H1 (cell line): ENCODE measurements around the gene KLHL24. TPM values are rescaled to one million over a fixed set of nuclear protein-coding genes. Genes with fewer than 3 reads are reported as not detected.

Source experiments
- CTCF ChIA-PET: fragments of 300-600 bp; sonication (Branson Sonifier 250); formaldehyde crosslinking; loops from one replicate; lab custom pipeline; 2021; ENCODE audit not compliant: partially characterized antibody; lab: Charles Lee
- POLR2A ChIA-PET: fragments of 300-600 bp; sonication (Branson Sonifier 250); formaldehyde crosslinking; loops from one replicate; lab custom pipeline; 2021; ENCODE audit warnings: inconsistent platforms; ENCODE audit not compliant: partially characterized antibody; lab: Charles Lee
- DNase-seq, 2 experiments: peaks; one replicate each; pipeline versions ENCODE4 v3.0.0 to v3.0.0-alpha.2; 2010 to 2022; ENCODE audit warnings: low spot score in 2 of 2, low read depth in 1 of 2, mixed read lengths in 1 of 2
- FAIRE-seq: peaks from 2 replicates; lab custom pipeline; 2011; peaks lifted over from hg19 to GRCh38; lab: Jason Lieb, UNC
- H2AFZ ChIP-seq: 2 replicates; pipeline ENCODE4 v1.8.1; 2012; ENCODE audit warnings: low read length, inconsistent platforms
- H2AK5ac ChIP-seq: 2 replicates; pipeline ENCODE4 v1.6.1; 2013; ENCODE audit warnings: low read depth, low read length
- H2BK120ac ChIP-seq: replicated peaks from 2 replicates; pipeline ENCODE3; 2013; ENCODE audit warnings: low read depth, low read length, inconsistent platforms
- H2BK12ac ChIP-seq: 2 replicates; pipeline ENCODE4 v1.6.1; 2013; ENCODE audit warnings: low read depth, low read length
- H2BK15ac ChIP-seq: 2 replicates; pipeline ENCODE4 v1.6.1; 2013; ENCODE audit warnings: low read length
- H2BK20ac ChIP-seq: 2 replicates; pipeline ENCODE4 v1.6.1; 2013; ENCODE audit warnings: low read length
- H2BK5ac ChIP-seq: 2 replicates; pipeline ENCODE4 v1.6.1; 2013; ENCODE audit warnings: low read depth, low read length
- H3K14ac ChIP-seq: 2 replicates; pipeline ENCODE4 v1.6.1; 2013; ENCODE audit warnings: inconsistent platforms; ENCODE audit not compliant: insufficient read length
- H3K18ac ChIP-seq: 2 replicates; pipeline ENCODE4 v1.6.1; 2013; ENCODE audit warnings: low read length; ENCODE audit errors: extremely low read depth
- H3K23ac ChIP-seq: 2 replicates; pipeline ENCODE4 v1.6.1; 2013; ENCODE audit warnings: inconsistent platforms; ENCODE audit not compliant: insufficient read length
- H3K23me2 ChIP-seq: 2 replicates; pipeline ENCODE4 v1.6.1; 2013; ENCODE audit warnings: low read depth, low read length
- H3K27ac ChIP-seq: 2 replicates; pipeline ENCODE4 v1.6.1; 2011; ENCODE audit warnings: low read depth, low read length, inconsistent platforms
- H3K27me3 ChIP-seq, 4 experiments: replicated peaks in 1 of 4; 1 replicate in 1 of 4; 2 replicates in 3 of 4; pipeline versions ENCODE4 v1.6.1 to v1.8.1; 2011 to 2013; ENCODE audit warnings: low read length in 3 of 4, mild to moderate bottlenecking in 3 of 4, inconsistent platforms in 2 of 4, mixed read lengths in 2 of 4, moderate library complexity in 1 of 4; ENCODE audit not compliant: control insufficient read depth in 3 of 4, insufficient read depth in 3 of 4; ENCODE audit errors: extremely low read depth in 1 of 4
- H3K36me3 ChIP-seq, 4 experiments: 2 replicates each; pipeline versions ENCODE4 v1.6.1 to v1.8.1; 2011 to 2013; ENCODE audit warnings: mild to moderate bottlenecking in 4 of 4, low read length in 3 of 4, moderate library complexity in 2 of 4, control low read depth in 1 of 4, inconsistent platforms in 1 of 4; ENCODE audit not compliant: insufficient read depth in 4 of 4, control insufficient read depth in 2 of 4
- H3K4ac ChIP-seq: replicated peaks from 2 replicates; pipeline ENCODE3; 2013; ENCODE audit warnings: low read length, low read depth, mixed read lengths, inconsistent platforms; ENCODE audit not compliant: insufficient read length
- H3K4me1 ChIP-seq, 4 experiments: replicated peaks in 1 of 4; 1 replicate in 1 of 4; 2 replicates in 3 of 4; pipeline versions ENCODE4 v1.6.1 to v1.8.1; 2011 to 2013; ENCODE audit warnings: low read length in 3 of 4, inconsistent platforms in 2 of 4, mixed read lengths in 1 of 4; ENCODE audit not compliant: insufficient read depth in 4 of 4, control insufficient read depth in 3 of 4
- H3K4me2 ChIP-seq, 2 experiments: 2 replicates each; pipeline versions ENCODE4 v1.6.1 to v1.8.1; 2011 to 2013; ENCODE audit warnings: low read depth in 2 of 2, low read length in 2 of 2, control low read depth in 1 of 2, inconsistent platforms in 1 of 2, mild to moderate bottlenecking in 1 of 2; ENCODE audit not compliant: insufficient read depth in 1 of 2
- H3K4me3 ChIP-seq, 4 experiments: fragments of 200-600, 300-600 bp in 1 of 4; sonication (generic), shearing (Covaris generic), sonication (Bioruptor Twin) in 1 of 4; 2 replicates each; pipeline versions ENCODE4 v1.5.1 to v1.8.1; 2011 to 2016; ENCODE audit warnings: low read length in 4 of 4, low read depth in 3 of 4, control low read depth in 2 of 4, inconsistent platforms in 2 of 4, mild to moderate bottlenecking in 2 of 4, mixed read lengths in 1 of 4, moderate library complexity in 1 of 4; ENCODE audit not compliant: insufficient read depth in 2 of 4; ENCODE audit errors: extremely low read depth in 1 of 4
- H3K56ac ChIP-seq: replicated peaks from 2 replicates; pipeline ENCODE3; 2013; ENCODE audit warnings: low read depth, mild to moderate bottlenecking, mixed read lengths, low read length, inconsistent platforms; ENCODE audit not compliant: insufficient read length
- H3K79me1 ChIP-seq: 2 replicates; pipeline ENCODE4 v1.6.1; 2013; ENCODE audit warnings: low read depth, low read length, control low read depth
- H3K79me2 ChIP-seq, 2 experiments: 2 replicates each; pipeline versions ENCODE4 v1.6.1 to v1.8.1; 2012 to 2013; ENCODE audit warnings: low read length in 2 of 2, mild to moderate bottlenecking in 2 of 2, inconsistent platforms in 1 of 2; ENCODE audit not compliant: insufficient read depth in 2 of 2, control insufficient read depth in 1 of 2
- H3K9ac ChIP-seq, 4 experiments: replicated peaks in 1 of 4; 1 replicate in 1 of 4; 2 replicates in 3 of 4; pipeline versions ENCODE4 v1.6.1 to v1.8.1; 2011 to 2013; ENCODE audit warnings: low read depth in 3 of 4, low read length in 3 of 4, control low read depth in 2 of 4, mild to moderate bottlenecking in 2 of 4, moderate library complexity in 2 of 4, inconsistent platforms in 1 of 4; ENCODE audit errors: extremely low read depth in 1 of 4
- H3K9me3 ChIP-seq, 2 experiments: 2 replicates each; pipeline versions ENCODE4 v1.6.1 to v1.8.1; 2012 to 2013; ENCODE audit warnings: mild to moderate bottlenecking in 2 of 2, moderate library complexity in 2 of 2, control low read depth in 1 of 2, inconsistent platforms in 1 of 2, low read depth in 1 of 2, low read length in 1 of 2, mixed read lengths in 1 of 2; ENCODE audit not compliant: insufficient read depth in 2 of 2
- H4K20me1 ChIP-seq, 2 experiments: replicated peaks in 1 of 2; 2 replicates each; pipeline versions ENCODE3 to v1.8.1; 2011 to 2013; ENCODE audit warnings: inconsistent platforms in 2 of 2, low read length in 2 of 2, mild to moderate bottlenecking in 1 of 2; ENCODE audit not compliant: insufficient read depth in 2 of 2, control insufficient read depth in 1 of 2
- H4K5ac ChIP-seq: 2 replicates; pipeline ENCODE4 v1.6.1; 2013; ENCODE audit warnings: low read length, low read depth, mixed read lengths, inconsistent platforms; ENCODE audit not compliant: insufficient read length
- H4K8ac ChIP-seq: 2 replicates; pipeline ENCODE4 v1.8.0; 2013; ENCODE audit warnings: mild to moderate bottlenecking, moderate library complexity, low read length, inconsistent platforms; ENCODE audit not compliant: insufficient read depth; ENCODE audit errors: extremely low read depth
- H4K91ac ChIP-seq: replicated peaks from 2 replicates; pipeline ENCODE3; 2013; ENCODE audit warnings: low read length, mixed read lengths, inconsistent platforms; ENCODE audit not compliant: insufficient read length
- CTBP2 ChIP-seq: IDR thresholded peaks from 2 replicates; pipeline ENCODE4 v1.7.0; 2011; ENCODE audit warnings: borderline replicate concordance, mild to moderate bottlenecking, moderate library complexity, mixed read lengths, low read length; ENCODE audit not compliant: insufficient read depth, insufficient read length
- EGR1 ChIP-seq: IDR thresholded peaks from 2 replicates; pipeline ENCODE4 v1.6.1; 2011; ENCODE audit warnings: low read depth, low read length, borderline replicate concordance
- EZH2 ChIP-seq: fragments of 200-600 bp; sonication (generic); IDR thresholded peaks from 2 replicates; pipeline ENCODE4 v1.7.1; 2012; ENCODE audit warnings: low read depth, mild to moderate bottlenecking, moderate library complexity, low read length, inconsistent platforms; ENCODE audit not compliant: severe bottlenecking
- HDAC2 ChIP-seq, 2 experiments: fragments of 300-600 bp in 1 of 2; sonication (generic) in 1 of 2; IDR thresholded peaks; 2 replicates each; pipeline ENCODE4 v1.6.1; 2011 to 2012; ENCODE audit warnings: low read depth in 2 of 2, low read length in 2 of 2, mild to moderate bottlenecking in 2 of 2, moderate library complexity in 2 of 2, borderline replicate concordance in 1 of 2, inconsistent platforms in 1 of 2
- JUND ChIP-seq: IDR thresholded peaks from 2 replicates; pipeline ENCODE4 v1.6.1; 2011; ENCODE audit warnings: mild to moderate bottlenecking, improper control_type of control experiment, low read length
- NANOG ChIP-seq: IDR thresholded peaks from 2 replicates; pipeline ENCODE4 v1.6.1; 2011; ENCODE audit warnings: low read length, low read depth, mild to moderate bottlenecking, inconsistent platforms; ENCODE audit not compliant: insufficient read depth, poor library complexity, severe bottlenecking
- NRF1 ChIP-seq: IDR thresholded peaks from 2 replicates; pipeline ENCODE4 v1.6.1; 2011; ENCODE audit warnings: mild to moderate bottlenecking, low read depth, low read length, improper control_type of control experiment
- RAD21 ChIP-seq, 2 experiments: IDR thresholded peaks in 1 of 2; conservative IDR thresholded peaks in 1 of 2; 2 replicates each; pipeline ENCODE4 v1.6.1; 2011; ENCODE audit warnings: low read depth in 2 of 2, low read length in 2 of 2, improper control_type of control experiment in 1 of 2, inconsistent platforms in 1 of 2, mild to moderate bottlenecking in 1 of 2, moderate library complexity in 1 of 2
- SP2 ChIP-seq: IDR thresholded peaks from 2 replicates; pipeline ENCODE4 v1.6.1; 2012; ENCODE audit warnings: mild to moderate bottlenecking, low read length, inconsistent platforms
- SP4 ChIP-seq: IDR thresholded peaks from 2 replicates; pipeline ENCODE4 v1.6.1; 2012; ENCODE audit warnings: low read length, inconsistent platforms
- WGBS, 2 experiments: shearing (Covaris generic) in 1 of 2; methylation state at CpG; one replicate each; pipeline versions ENCODE4 v1.1.6 to v1.1.7; 2013 to 2015; ENCODE audit warnings: low lambda C conversion rate in 2 of 2, mixed read lengths in 2 of 2, inconsistent platforms in 1 of 2, low coverage in 1 of 2, missing lambda C conversion rate in 1 of 2; ENCODE audit not compliant: insufficient replicate concordance in 2 of 2, insufficient coverage in 1 of 2, insufficient read length in 1 of 2; ENCODE audit errors: extremely low coverage in 1 of 2, missing lambda C conversion rate in 1 of 2; 5-methylcytosine and 5-hydroxymethylcytosine counted together
- polyA plus RNA-seq, 7 experiments: library from polyadenylated mRNA; depleted of rRNA in 3 of 7; stranded (reverse) in 5 of 7; unstranded in 2 of 7; fragments of >200 nt in 5 of 7; fragments of 200-250 nt in 2 of 7; gene quantifications; 1 replicate in 5 of 7; 2 replicates in 1 of 7; 4 replicates in 1 of 7; pipeline versions ENCODE4 v1.2.1 to v1.2.3, GENCODE V29; 2011 to 2013; ENCODE audit warnings: missing spikeins in 2 of 7, mixed read lengths in 2 of 7
- total RNA-seq: library from RNA; stranded (reverse); fragmentation: NEBNext Ultra II Directional; extraction: Animal tissue kit (Norgen Biotek cat#: 25700); gene quantifications from 2 replicates; pipeline ENCODE4 v1.2.1, GENCODE V29; 2021

KLHL24 gene
- total and polyA plus RNA-seq, 2 of the 8 experiments (the other 6 are each of a cell fraction or from before 2014, with no cell fraction given) = 12.5 to 36.2 TPM

GRCh38 chr3:183697610-183698317, 62.3 kb downstream of the KLHL24 start, which contains the start of gene YEATS2:
TSS of gene YEATS2 (plus strand) at chr3:183697797. CDS start at chr3:183715163, 17,366 bp downstream.
- Histone ChIP-seq H4K8ac (peak within 1 kb of the TSS; percentile 96), H3K18ac (peak within 1 kb of the TSS; percentile 60; the same call in 1 of the 2 replicates), H2AK5ac (no peak within 1 kb of the TSS), H2BK5ac (peak within 1 kb of the TSS; percentile 26; the same call in 1 of the 2 replicates), H4K20me1 (peaks cover 6% of the 10 kb centered on the region in 2 experiments), H2BK15ac (0 out of 2 replicates have a peak within 1 kb of the TSS, but pooled peaks have one; percentile 31), H3K9ac (peak within 1 kb of the TSS; percentile 90 to 99 (median 94)), H3K79me1 (peaks cover 2% of the 10 kb centered on the region; the same call in 1 of the 2 replicates), H3K23ac (no peak within 1 kb of the TSS), H3K36me3 (peaks cover 0 to 6% (median 0%) of the 10 kb centered on the region in 4 experiments; a peak in 2 of 8 replicates), H3K79me2 (peaks cover 34 to 48% of the 10 kb centered on the region in 2 experiments), H4K91ac (peak within 1 kb of the TSS; percentile 3), H3K14ac (no peak within 1 kb of the TSS), H4K5ac (peak within 1 kb of the TSS; percentile 89), H3K56ac (peak within 1 kb of the TSS; percentile 96), H3K4me1 (peaks cover 0 to 15% (median 3%) of the 10 kb centered on the region in 4 experiments; a peak in 3 of 7 replicates), H2AFZ (peak within 1 kb of the TSS; percentile 97), H2BK120ac (no peak within 1 kb of the TSS), H3K23me2 (peaks cover 10% of the 10 kb centered on the region; the same call in 1 of the 2 replicates), H2BK20ac (no peak within 1 kb of the TSS), H3K27ac (peak within 1 kb of the TSS; percentile 98), H2BK12ac (no peak within 1 kb of the TSS; the same call in 1 of the 2 replicates), H3K4me3 (peak within 1 kb of the TSS; percentile 59 to 96 (median 94)), H3K9me3 (no peaks in the 10 kb centered on the region), H3K4me2 (peak within 1 kb of the TSS; percentile 71 to 100), H3K4ac (peak within 1 kb of the TSS; percentile 4), H3K27me3 (no peaks in the 10 kb centered on the region)
- POLR2A ChIA-PET = interaction anchor here (0.7 to 3.5 kb wide), 12 partner anchors 8 to 267 kb away, joined by 3 to 33 read pairs (median 4); partner anchors contain the start of gene KLHL24
- 0% methylated on average over 32 of the region's 89 CpGs; no CpG with 5 or more reads in 1 of the 2 experiments for WGBS, 2 experiments
- peak; percentile 17 to 87 for DNase-seq
- no peak for FAIRE-seq
- CTCF ChIA-PET = no interaction called here
- TF ChIP-seq NANOG (no peak), HDAC2 (IDR thresholded peaks at IDR 0.05; ENCODE audit: borderline replicate concordance in 1 of 2, low read depth in 2 of 2, low read length in 2 of 2) (0 out of 4 replicates have a peak, but pooled peaks of 1 of the 2 experiments have one; percentile 7), NRF1 (no peak), SP4 (no peak), JUND (no peak), RAD21 (IDR thresholded peaks at IDR 0.05 in 1 of 2, conservative IDR thresholded peaks at IDR 0.05 in 1 of 2; ENCODE audit: low read depth in 2 of 2, low read length in 2 of 2) (no peak; a peak in 1 of 4 replicates), EZH2 (no peak), CTBP2 (peak; percentile 83), EGR1 (peak; percentile 98), SP2 (no peak)
